Measurements from ENCODE around the gene ADARB1.

The ADARB1 gene

GRCh38 chr21:45270306-45270821 lies 196.0 kb downstream of the ADARB1 start:
- TF ChIP-seq CTCF (IDR thresholded peaks at IDR 0.05; ENCODE audit: control extremely low read depth, extremely low read depth, low read depth, missing control alignments): no peak
- no peak for DNase-seq (ENCODE audit: extremely low spot score)
- POLR2A ChIA-PET: no interaction called here
- CTCF ChIA-PET: interaction anchor here (0.9 to 1.3 kb wide), 2 partner anchors 17 to 134 kb away, joined by 3 to 4 read pairs; partner anchors contain the start of gene POFUT2

Data from GM10248 (cell line).